Mucosa of stomach (tissue), 1 donor: ENCODE measurements around the gene HDAC6.

Source experiments
- H3K27me3 ChIP-seq: one replicate; pipeline ENCODE4 v1.7.0; 2013; ENCODE audit warnings: mild to moderate bottlenecking, low read length; ENCODE audit not compliant: control insufficient read depth, insufficient read depth
- H3K36me3 ChIP-seq: one replicate; pipeline ENCODE4 v1.7.0; 2013; ENCODE audit warnings: low read length; ENCODE audit not compliant: control insufficient read depth, insufficient read depth
- H3K4me1 ChIP-seq: one replicate; pipeline ENCODE4 v1.7.0; 2013; ENCODE audit warnings: mild to moderate bottlenecking, low read length; ENCODE audit not compliant: control insufficient read depth, insufficient read depth
- H3K4me3 ChIP-seq: one replicate; pipeline ENCODE4 v1.7.0; 2013; ENCODE audit warnings: low read length
- H3K9ac ChIP-seq: one replicate; pipeline ENCODE4 v1.7.0; 2013; ENCODE audit warnings: mild to moderate bottlenecking, low read length, moderate library complexity
- H3K9me3 ChIP-seq: one replicate; pipeline ENCODE4 v1.7.0; 2013; ENCODE audit warnings: mild to moderate bottlenecking, low read length, moderate library complexity; ENCODE audit not compliant: control insufficient read depth
- donor health status: Pancreatic carcinoma.

The HDAC6 gene

DNA sequence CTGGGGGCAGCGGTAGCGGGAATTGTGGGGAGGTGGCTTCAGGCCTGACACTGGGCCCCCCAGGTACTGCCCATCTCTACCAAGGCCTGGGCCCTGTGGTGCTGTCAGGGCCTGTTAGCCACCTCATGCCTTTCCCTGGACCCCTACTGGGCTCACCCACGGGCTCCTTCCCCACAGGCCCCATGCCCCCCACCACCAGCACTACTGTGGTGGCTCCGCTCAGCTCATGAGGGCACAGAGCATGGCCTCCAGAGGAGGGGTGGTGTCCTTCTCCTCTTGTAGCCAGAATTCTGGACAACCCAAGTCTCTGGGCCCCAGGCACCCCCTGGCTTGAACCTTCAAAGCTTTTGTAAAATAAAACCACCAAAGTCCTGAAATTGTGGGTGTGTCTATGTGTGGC, 7.9 kb upstream of the HDAC6 start:
- H3K27me3 ChIP-seq, result no peaks in the 10 kb centered on the region
- H3K4me3 ChIP-seq, result no peak overlapping the region
- H3K9me3 ChIP-seq, result no peaks in the 10 kb centered on the region
- no peaks in the 10 kb centered on the region for H3K4me1 ChIP-seq
- H3K36me3 ChIP-seq, result no peaks in the 10 kb centered on the region
- no peak overlapping the region for H3K9ac ChIP-seq

DNA sequence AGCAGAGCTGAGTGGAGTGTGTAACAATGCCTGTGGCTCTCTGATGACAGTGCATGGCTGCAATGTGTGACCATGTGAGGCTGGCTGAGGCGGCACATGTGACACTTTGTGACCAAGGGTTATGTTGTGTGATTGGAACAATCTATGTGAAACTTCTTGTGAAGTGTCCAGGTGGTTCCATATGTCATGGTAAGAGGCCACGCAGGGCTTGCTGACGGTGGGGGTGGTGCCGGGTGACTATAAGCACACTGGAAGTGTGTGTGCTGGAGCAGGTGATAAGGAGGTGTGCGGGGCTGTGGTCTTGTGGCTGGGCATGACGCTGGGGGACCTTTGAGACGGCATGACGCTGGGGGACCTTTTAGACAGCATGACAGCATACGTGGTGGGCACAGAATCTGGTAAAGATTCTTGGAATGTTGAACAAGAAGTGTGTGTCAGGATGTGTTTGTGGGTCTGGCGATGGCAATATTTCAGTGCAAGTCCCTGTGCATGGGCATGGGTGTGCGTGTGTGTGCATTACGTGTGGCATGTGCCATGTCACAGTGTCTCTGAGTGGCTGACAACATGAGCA, 7.4 kb upstream of the HDAC6 start:
- no peaks in the 10 kb centered on the region for H3K9me3 ChIP-seq
- H3K27me3 ChIP-seq, result no peaks in the 10 kb centered on the region
- no peaks in the 10 kb centered on the region for H3K4me1 ChIP-seq

DNA sequence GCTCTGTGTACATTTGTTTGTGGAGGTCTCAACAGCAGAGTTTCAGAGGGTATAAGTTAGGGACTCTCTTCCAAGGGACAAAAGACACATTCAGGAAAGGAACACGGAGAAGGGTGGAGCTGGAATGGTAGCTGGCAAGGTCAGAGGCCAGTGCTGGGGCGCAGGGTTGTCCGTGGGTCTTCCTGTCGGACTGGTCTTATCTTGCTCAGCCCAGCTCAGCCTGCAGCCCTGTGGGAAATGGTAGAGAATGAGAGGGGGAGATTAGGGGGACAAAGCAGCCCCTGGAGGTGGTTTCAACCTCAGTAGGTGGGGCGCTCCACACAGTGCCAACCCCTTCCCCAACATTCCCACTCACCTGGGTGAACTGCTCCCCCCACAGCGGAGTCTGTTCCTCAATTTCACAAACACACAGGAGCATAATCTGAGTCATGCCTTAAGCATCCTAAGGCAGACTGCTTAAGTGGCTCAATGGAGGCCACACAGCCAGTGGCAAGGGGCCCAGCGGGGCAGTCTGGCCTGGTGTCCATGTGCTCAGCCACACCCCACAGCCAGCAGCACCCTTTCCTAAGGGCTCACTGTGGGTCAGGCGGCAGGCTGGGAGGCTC, 6.9 kb upstream of the HDAC6 start:
- Histone ChIP-seq H3K27me3 (no peaks in the 10 kb centered on the region), H3K4me1 (no peaks in the 10 kb centered on the region), H3K9me3 (no peaks in the 10 kb centered on the region), H3K36me3 (no peaks in the 10 kb centered on the region), H3K9ac (no peak overlapping the region), H3K4me3 (no peak overlapping the region)

More for the DNA sequence above, 7.4 kb upstream of the HDAC6 start:
- Histone ChIP-seq H3K4me3 (no peak overlapping the region), H3K36me3 (no peaks in the 10 kb centered on the region), H3K9ac (no peak overlapping the region)

GRCh38 chrX:48798318-48798717, 3.5 kb upstream of the HDAC6 start:
- peaks cover 14% of the 10 kb centered on the region for H3K4me1 ChIP-seq
- H3K9me3 ChIP-seq, result no peaks in the 10 kb centered on the region
- no peaks in the 10 kb centered on the region for H3K36me3 ChIP-seq
- no peak overlapping the region for H3K9ac ChIP-seq
- no peak overlapping the region for H3K4me3 ChIP-seq
- H3K27me3 ChIP-seq, result no peaks in the 10 kb centered on the region

DNA sequence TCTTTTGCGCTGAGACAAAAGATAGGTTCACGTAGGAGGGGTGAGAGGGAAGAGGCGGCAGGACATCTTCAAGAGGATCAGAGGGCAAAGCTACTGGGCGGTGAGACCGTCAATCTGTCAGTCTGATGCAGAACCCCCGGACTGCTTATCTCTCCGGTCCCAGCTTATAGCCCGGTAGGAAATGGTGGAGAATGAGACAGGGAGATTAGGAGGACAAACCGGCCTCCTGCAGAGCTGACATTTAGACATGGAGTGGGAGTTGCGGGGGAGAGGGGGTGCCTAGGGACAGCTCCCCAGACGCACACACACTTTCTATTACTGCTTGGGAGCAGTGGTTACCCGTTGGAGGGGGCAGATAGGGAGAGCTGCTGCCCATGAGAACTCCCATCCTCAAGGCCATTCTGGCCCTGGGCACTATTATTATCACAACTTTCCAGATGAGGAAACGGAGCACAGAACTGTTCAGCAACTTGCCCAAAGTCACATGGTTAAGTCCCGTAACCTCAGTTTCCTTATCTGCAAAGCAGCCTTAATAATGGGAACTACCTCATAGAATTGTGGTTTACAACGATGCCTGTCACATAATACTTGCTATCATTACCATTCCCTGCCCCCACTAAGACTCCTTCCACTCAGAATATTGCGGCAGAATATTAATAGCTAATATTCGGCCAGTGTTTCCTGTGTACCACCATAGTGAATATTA, 1.1 kb upstream of the HDAC6 start:
- peaks cover 14% of the 10 kb centered on the region for H3K4me1 ChIP-seq
- H3K36me3 ChIP-seq, result no peaks in the 10 kb centered on the region
- peak overlapping the region; percentile 67 for H3K4me3 ChIP-seq
- H3K9ac ChIP-seq, result peak overlapping the region; percentile 61
- H3K9me3 ChIP-seq, result no peaks in the 10 kb centered on the region
- H3K27me3 ChIP-seq, result no peaks in the 10 kb centered on the region

- Histone ChIP-seq H3K9me3 (no peaks in the 10 kb centered on the region), H3K9ac (peak overlapping the region; percentile 88), H3K36me3 (no peaks in the 10 kb centered on the region), H3K4me1 (peaks cover 14% of the 10 kb centered on the region), H3K4me3 (peak overlapping the region; percentile 50), H3K27me3 (no peaks in the 10 kb centered on the region)
Measured at GRCh38 chrX:48802089-48802904, 430 bp downstream of the HDAC6 start.

GRCh38 chrX:48802905-48803200, 986 bp downstream of the HDAC6 start:
- Histone ChIP-seq H3K4me1 (peaks cover 14% of the 10 kb centered on the region), H3K9me3 (no peaks in the 10 kb centered on the region), H3K36me3 (no peaks in the 10 kb centered on the region), H3K9ac (peak overlapping the region; percentile 88), H3K27me3 (no peaks in the 10 kb centered on the region), H3K4me3 (peak overlapping the region; percentile 50)

GRCh38 chrX:48806081-48806480, 4.2 kb downstream of the HDAC6 start:
- Histone ChIP-seq H3K9me3 (no peaks in the 10 kb centered on the region), H3K27me3 (no peaks in the 10 kb centered on the region), H3K9ac (no peak overlapping the region), H3K4me3 (no peak overlapping the region), H3K4me1 (peaks cover 7% of the 10 kb centered on the region), H3K36me3 (no peaks in the 10 kb centered on the region)

GRCh38 chrX:48813644-48814043, 11.8 kb downstream of the HDAC6 start:
- H3K9ac ChIP-seq, result no peak overlapping the region

DNA sequence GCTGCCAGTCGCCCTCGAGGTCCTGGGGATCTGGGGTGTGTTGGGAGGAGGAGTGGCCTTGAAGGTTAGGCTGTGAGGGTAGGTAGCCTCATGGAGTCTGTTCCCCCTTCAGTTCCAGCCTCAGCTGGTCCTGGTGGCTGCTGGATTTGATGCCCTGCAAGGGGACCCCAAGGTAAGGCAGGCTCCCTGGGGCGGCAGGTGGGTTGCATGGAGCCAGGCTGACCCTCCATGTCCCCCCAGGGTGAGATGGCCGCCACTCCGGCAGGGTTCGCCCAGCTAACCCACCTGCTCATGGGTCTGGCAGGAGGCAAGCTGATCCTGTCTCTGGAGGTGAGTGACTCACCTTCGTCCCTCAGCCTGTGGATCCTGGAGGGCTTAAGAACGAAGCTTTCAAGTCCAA, 12.9 kb downstream of the HDAC6 start:
- Histone ChIP-seq H3K9me3 (no peaks in the 10 kb centered on the region), H3K36me3 (no peaks in the 10 kb centered on the region), H3K9ac (no peak overlapping the region), H3K4me1 (no peaks in the 10 kb centered on the region), H3K27me3 (no peaks in the 10 kb centered on the region), H3K4me3 (no peak overlapping the region)

More at GRCh38 chrX:48813644-48814043, 11.8 kb downstream of the HDAC6 start:
- no peaks in the 10 kb centered on the region for H3K9me3 ChIP-seq
- H3K27me3 ChIP-seq, result no peaks in the 10 kb centered on the region
- no peaks in the 10 kb centered on the region for H3K36me3 ChIP-seq
- no peaks in the 10 kb centered on the region for H3K4me1 ChIP-seq
- no peak overlapping the region for H3K4me3 ChIP-seq

DNA sequence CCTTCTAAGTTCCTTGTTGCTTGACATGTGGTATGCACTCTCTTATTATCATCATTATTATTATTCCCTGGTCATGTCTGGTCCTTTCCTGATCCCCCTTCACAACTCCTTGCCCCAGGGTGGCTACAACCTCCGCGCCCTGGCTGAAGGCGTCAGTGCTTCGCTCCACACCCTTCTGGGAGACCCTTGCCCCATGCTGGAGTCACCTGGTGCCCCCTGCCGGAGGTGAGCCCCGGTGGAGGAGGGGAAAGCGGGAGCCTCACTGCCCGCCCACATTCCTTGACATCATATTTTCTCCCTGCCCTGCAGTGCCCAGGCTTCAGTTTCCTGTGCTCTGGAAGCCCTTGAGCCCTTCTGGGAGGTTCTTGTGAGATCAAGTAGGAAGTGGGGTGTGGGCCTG, 13.4 kb downstream of the HDAC6 start:
- H3K27me3 ChIP-seq, result no peaks in the 10 kb centered on the region
- H3K9ac ChIP-seq, result no peak overlapping the region
- H3K9me3 ChIP-seq, result no peaks in the 10 kb centered on the region
- no peak overlapping the region for H3K4me3 ChIP-seq
- no peaks in the 10 kb centered on the region for H3K4me1 ChIP-seq
- no peaks in the 10 kb centered on the region for H3K36me3 ChIP-seq
